ENCODE results near the gene AFAP1. TPM values are rescaled to one million over a fixed set of nuclear protein-coding genes. Genes with fewer than 3 reads are reported as not detected.
A peak's percentile ranks its signal among the peaks of the same experiment; 100 is the strongest.

Gene AFAP1
- total and polyA plus RNA-seq, 2 of the 4 experiments (the other 2 are of a cell fraction): 48.2 to 80.9 TPM

- ATAC-seq (ENCODE audit: low read depth): peak; percentile 24
- in situ Hi-C loops (cut with MboI; ENCODE audit: low sequenced_read_pairs): no loop called here
- 0% methylated on average over 39 of the region's 75 CpGs; no CpG with 5 or more reads in 1 of the 2 experiments for WGBS, 2 experiments (ENCODE audit: extremely low coverage in 2 of 2, insufficient read length in 1 of 2)
- BruUV-seq (replicated peaks): no TSS peak
- Histone ChIP-seq H3K4me3 (ENCODE audit: insufficient read depth, low read depth, low read length) (peak overlapping the region; percentile 69), H4K5ac (ENCODE audit: low read depth, low read length) (peak overlapping the region; percentile 50; the same call in 1 of the 2 replicates), H3K4ac (ENCODE audit: low read depth, low read length) (peak overlapping the region; percentile 83), H2BK5ac (ENCODE audit: low read depth, low read length, poor library complexity, severe bottlenecking) (peak overlapping the region; percentile 61), H2AFZ (replicated peaks; ENCODE audit: low read length, poor library complexity) (peak overlapping the region; percentile 90), H3K36me3 (ENCODE audit: control insufficient read depth, insufficient read depth, low read length) (peaks cover 3% of the 10 kb centered on the region), H4K20me1 (ENCODE audit: insufficient read depth, low read length) (peaks cover 43% of the 10 kb centered on the region), H3K56ac (ENCODE audit: extremely low read depth, insufficient read depth, low read length) (peak overlapping the region; percentile 87), H3K23ac (ENCODE audit: low read depth, low read length) (peak overlapping the region; percentile 89), H2AK9ac (replicated peaks; ENCODE audit: low read depth, low read length, poor library complexity) (peak overlapping the region; percentile 98), H3K14ac (replicated peaks; ENCODE audit: low read depth, low read length) (peak overlapping the region; percentile 92), H2AK5ac (ENCODE audit: low read depth, low read length) (peak overlapping the region; percentile 87), H2BK20ac (ENCODE audit: low read depth, low read length) (no peak overlapping the region), H3K9me1 (ENCODE audit: insufficient read depth, low read length) (peaks cover 12% of the 10 kb centered on the region), H3K18ac (ENCODE audit: low read depth, low read length) (peak overlapping the region; percentile 83), H3K9me3 (ENCODE audit: control insufficient read depth, insufficient read depth, low read length) (no peaks in the 10 kb centered on the region), H3K4me1 (ENCODE audit: control insufficient read depth, insufficient read depth, low read length) (peaks cover 16% of the 10 kb centered on the region), H2BK15ac (ENCODE audit: low read depth, low read length) (peak overlapping the region; percentile 37; the same call in 2 of the 3 replicates), H3K79me1 (ENCODE audit: low read depth in 1 of 2, low read length in 2 of 2) (peaks cover 0 to 29% of the 10 kb centered on the region in 2 experiments; a peak in 2 of 4 replicates), H3K27ac (ENCODE audit: insufficient read depth, low read length) (peak overlapping the region; percentile 95), H3K4me2 (ENCODE audit: low read depth, low read length) (peak overlapping the region; percentile 98), H4K8ac (ENCODE audit: low read depth in 2 of 2, low read length in 2 of 2) (peak overlapping the region; percentile 66 to 68; a peak in 3 of 4 replicates), H4K91ac (ENCODE audit: insufficient read depth, low read depth, low read length) (peak overlapping the region; percentile 70), H2BK120ac (ENCODE audit: low read depth, low read length) (peak overlapping the region; percentile 48), H3K9ac (ENCODE audit: low read depth, low read length) (peak overlapping the region; percentile 98), H3K27me3 (ENCODE audit: control insufficient read depth, insufficient read depth, low read length) (no peaks in the 10 kb centered on the region)
- peak; percentile 45 for DNase-seq
- POLR2A ChIA-PET (ENCODE audit: unreplicated experiment): no interaction called here
- 0 out of 2 replicates have a peak, but pooled peaks have one; percentile 48 for TF ChIP-seq CHD1 (IDR thresholded peaks at IDR 0.05; ENCODE audit: low read depth, low read length)
- TF ChIP-seq, protein P1, sequence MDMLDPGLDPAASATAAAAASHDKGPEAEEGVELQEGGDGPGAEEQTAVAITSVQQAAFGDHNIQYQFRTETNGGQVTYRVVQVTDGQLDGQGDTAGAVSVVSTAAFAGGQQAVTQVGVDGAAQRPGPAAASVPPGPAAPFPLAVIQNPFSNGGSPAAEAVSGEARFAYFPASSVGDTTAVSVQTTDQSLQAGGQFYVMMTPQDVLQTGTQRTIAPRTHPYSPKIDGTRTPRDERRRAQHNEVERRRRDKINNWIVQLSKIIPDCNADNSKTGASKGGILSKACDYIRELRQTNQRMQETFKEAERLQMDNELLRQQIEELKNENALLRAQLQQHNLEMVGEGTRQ (IDR thresholded peaks at IDR 0.05; ENCODE audit: low read depth, low read length): no peak
- TF ChIP-seq POLR2A (IDR thresholded peaks at IDR 0.05; ENCODE audit: low read depth, low read length): 0 out of 2 replicates have a peak, but pooled peaks have one; percentile 42
- intact Hi-C loops (cut with micrococcal nuclease): loop anchor here (1.0 to 5.0 kb wide), 5 partner anchors 22 to 134 kb away; no protein-coding TSS in a partner anchor
- CTCF ChIA-PET: interaction anchor here (0.6 to 1.7 kb wide), 8 partner anchors 10 to 62 kb away, joined by 3 to 6 read pairs (median 4); no protein-coding TSS in a partner anchor
- dilution Hi-C loops (cut with HindIII; ENCODE audit: low sequenced_read_pairs, unreplicated experiment): no loop called here
Observed at GRCh38 chr4:7938609-7939376, 868 bp downstream of the AFAP1 start.

Data from IMR-90 (cell line).